Measurements from ENCODE around the gene PTEN. TPM values are rescaled to one million over a fixed set of nuclear protein-coding genes. Genes with fewer than 3 reads are reported as not detected.
A peak's percentile ranks its signal among the peaks of the same experiment; 100 is the strongest.

PTEN gene
- total RNA-seq (2021; fragmentation: NEBNext Ultra II Directional; extraction: Animal tissue kit (Norgen Biotek cat#: 25700)), result 10 to 100 TPM; 49.3 to 72.7 (median 63.5) TPM
- long read RNA-seq, full-length matches to known transcripts, result 1 of 99 reads
- long read RNA-seq, partial matches to known transcripts, result 0 of 99 reads
- long read RNA-seq, other reads (novel, unspliced or antisense), result 98 of 99 reads

DNA sequence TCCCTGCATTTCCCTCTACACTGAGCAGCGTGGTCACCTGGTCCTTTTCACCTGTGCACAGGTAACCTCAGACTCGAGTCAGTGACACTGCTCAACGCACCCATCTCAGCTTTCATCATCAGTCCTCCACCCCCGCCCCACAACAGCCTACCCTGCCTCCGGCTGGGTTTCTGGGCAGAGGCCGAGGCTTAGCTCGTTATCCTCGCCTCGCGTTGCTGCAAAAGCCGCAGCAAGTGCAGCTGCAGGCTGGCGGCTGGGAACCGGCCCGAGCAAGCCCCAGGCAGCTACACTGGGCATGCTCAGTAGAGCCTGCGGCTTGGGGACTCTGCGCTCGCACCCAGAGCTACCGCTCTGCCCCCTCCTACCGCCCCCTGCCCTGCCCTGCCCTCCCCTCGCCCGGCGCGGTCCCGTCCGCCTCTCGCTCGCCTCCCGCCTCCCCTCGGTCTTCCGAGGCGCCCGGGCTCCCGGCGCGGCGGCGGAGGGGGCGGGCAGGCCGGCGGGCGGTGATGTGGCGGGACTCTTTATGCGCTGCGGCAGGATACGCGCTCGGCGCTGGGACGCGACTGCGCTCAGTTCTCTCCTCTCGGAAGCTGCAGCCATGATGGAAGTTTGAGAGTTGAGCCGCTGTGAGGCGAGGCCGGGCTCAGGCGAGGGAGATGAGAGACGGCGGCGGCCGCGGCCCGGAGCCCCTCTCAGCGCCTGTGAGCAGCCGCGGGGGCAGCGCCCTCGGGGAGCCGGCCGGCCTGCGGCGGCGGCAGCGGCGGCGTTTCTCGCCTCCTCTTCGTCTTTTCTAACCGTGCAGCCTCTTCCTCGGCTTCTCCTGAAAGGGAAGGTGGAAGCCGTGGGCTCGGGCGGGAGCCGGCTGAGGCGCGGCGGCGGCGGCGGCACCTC, at the start of gene PTEN, which contains the start of gene KLLN:
Gene PTEN (plus strand): TSS at position 573 of the 891 bp plus-strand sequence. CDS start 845 bp downstream, outside the sequence.
Gene KLLN (minus strand): TSS at position 481 of the 891 bp plus-strand sequence. CDS start 1,046 bp downstream, outside the sequence.
- DNase-seq, result peak; percentile 91
- Mint-ChIP-seq H3K36me3 (ENCODE audit: low read depth) (peaks cover 31% of the 10 kb centered on the region), H3K9me3 (no peaks in the 10 kb centered on the region), H3K27me3 (ENCODE audit: insufficient read depth) (peaks cover 3% of the 10 kb centered on the region; the same call in 1 of the 2 replicates), H3K4me3 (peak within 1 kb of the TSS; percentile 98), H3K4me1 (ENCODE audit: low read depth) (peaks cover 27% of the 10 kb centered on the region), H3K27ac (peak within 1 kb of the TSS; percentile 98)
- TF ChIP-seq, protein P1, sequence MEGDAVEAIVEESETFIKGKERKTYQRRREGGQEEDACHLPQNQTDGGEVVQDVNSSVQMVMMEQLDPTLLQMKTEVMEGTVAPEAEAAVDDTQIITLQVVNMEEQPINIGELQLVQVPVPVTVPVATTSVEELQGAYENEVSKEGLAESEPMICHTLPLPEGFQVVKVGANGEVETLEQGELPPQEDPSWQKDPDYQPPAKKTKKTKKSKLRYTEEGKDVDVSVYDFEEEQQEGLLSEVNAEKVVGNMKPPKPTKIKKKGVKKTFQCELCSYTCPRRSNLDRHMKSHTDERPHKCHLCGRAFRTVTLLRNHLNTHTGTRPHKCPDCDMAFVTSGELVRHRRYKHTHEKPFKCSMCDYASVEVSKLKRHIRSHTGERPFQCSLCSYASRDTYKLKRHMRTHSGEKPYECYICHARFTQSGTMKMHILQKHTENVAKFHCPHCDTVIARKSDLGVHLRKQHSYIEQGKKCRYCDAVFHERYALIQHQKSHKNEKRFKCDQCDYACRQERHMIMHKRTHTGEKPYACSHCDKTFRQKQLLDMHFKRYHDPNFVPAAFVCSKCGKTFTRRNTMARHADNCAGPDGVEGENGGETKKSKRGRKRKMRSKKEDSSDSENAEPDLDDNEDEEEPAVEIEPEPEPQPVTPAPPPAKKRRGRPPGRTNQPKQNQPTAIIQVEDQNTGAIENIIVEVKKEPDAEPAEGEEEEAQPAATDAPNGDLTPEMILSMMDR (IDR thresholded peaks at IDR 0.05), result no peak

GRCh38 chr10:87816163-87816897, 47.1 kb upstream of the PTEN start:
- no peak for DNase-seq
- Mint-ChIP-seq H3K4me3 (peak overlapping the region; percentile 97), H3K4me1 (ENCODE audit: low read depth) (peaks cover 38% of the 10 kb centered on the region), H3K27me3 (ENCODE audit: insufficient read depth) (no peaks in the 10 kb centered on the region; the same call in 1 of the 2 replicates), H3K36me3 (ENCODE audit: low read depth) (peaks cover 16% of the 10 kb centered on the region), H3K27ac (no peak overlapping the region), H3K9me3 (no peaks in the 10 kb centered on the region)
- TF ChIP-seq, protein P1 (IDR thresholded peaks at IDR 0.05), result peak; percentile 50

GRCh38 chr10:87816898-87817608, 46.4 kb upstream of the PTEN start:
- DNase-seq, result no peak
- TF ChIP-seq, protein P1 (IDR thresholded peaks at IDR 0.05), result no peak
- peak overlapping the region; percentile 96 for H3K27ac Mint-ChIP-seq
- peaks cover 38% of the 10 kb centered on the region for H3K4me1 Mint-ChIP-seq (ENCODE audit: low read depth)
- no peaks in the 10 kb centered on the region; the same call in 1 of the 2 replicates for H3K27me3 Mint-ChIP-seq (ENCODE audit: insufficient read depth)
- peaks cover 9% of the 10 kb centered on the region for H3K36me3 Mint-ChIP-seq (ENCODE audit: low read depth)
- H3K9me3 Mint-ChIP-seq, result no peaks in the 10 kb centered on the region
- H3K4me3 Mint-ChIP-seq, result peak overlapping the region; percentile 97

GRCh38 chr10:87817609-87818504, 45.6 kb upstream of the PTEN start, which contains the start of gene ATAD1:
ATAD1 (minus strand) TSS chr10:87818226; CDS start chr10:87814599, 3,627 bp downstream.
- TF ChIP-seq, protein P1 (IDR thresholded peaks at IDR 0.05), result peak; percentile 48
- peak; percentile 75 for DNase-seq
- Mint-ChIP-seq H3K36me3 (ENCODE audit: low read depth) (peaks cover 8% of the 10 kb centered on the region), H3K4me3 (peak within 1 kb of the TSS; percentile 97), H3K27me3 (ENCODE audit: insufficient read depth) (no peaks in the 10 kb centered on the region; the same call in 1 of the 2 replicates), H3K27ac (peak within 1 kb of the TSS; percentile 96), H3K9me3 (no peaks in the 10 kb centered on the region), H3K4me1 (ENCODE audit: low read depth) (peaks cover 38% of the 10 kb centered on the region)

All from HFFc6 (cell line).